ENCODE results near the gene AMZ2.
"Not testable (repeated sequence)": the region's sequence is repeated elsewhere in the genome, so short reads cannot be mapped to it uniquely, and the experiment has no call there.

Gene AMZ2

GRCh38 chr17:68207651-68208253, 40.1 kb upstream of the AMZ2 start:
- H3K36me3 ChIP-seq (ENCODE audit: control insufficient read depth, insufficient read depth, low read length, severe bottlenecking) = no peaks in the 10 kb centered on the region
- no peak overlapping the region for H3K9ac ChIP-seq (ENCODE audit: low read length)
- no peak overlapping the region for H3K4me3 ChIP-seq (ENCODE audit: low read length)
- peaks cover 7% of the 10 kb centered on the region for H3K4me1 ChIP-seq (ENCODE audit: control insufficient read depth, insufficient read depth, low read length)
- H3K9me3 ChIP-seq (ENCODE audit: control insufficient read depth, low read length) = no peaks in the 10 kb centered on the region
- no peaks in the 10 kb centered on the region for H3K27me3 ChIP-seq (replicated peaks; ENCODE audit: control insufficient read depth, insufficient read depth, low read length)
- DNase-seq (ENCODE audit: low read depth) = no peak

- H3K27me3 ChIP-seq (replicated peaks; ENCODE audit: control insufficient read depth, insufficient read depth, low read length); H3K9me3 ChIP-seq (ENCODE audit: control insufficient read depth, low read length); H3K9ac ChIP-seq (ENCODE audit: low read length); DNase-seq (ENCODE audit: low read depth); H3K36me3 ChIP-seq (ENCODE audit: control insufficient read depth, insufficient read depth, low read length, severe bottlenecking); H3K4me3 ChIP-seq (ENCODE audit: low read length); H3K4me1 ChIP-seq (ENCODE audit: control insufficient read depth, insufficient read depth, low read length): not testable (repeated sequence)
Observed at GRCh38 chr17:68208651-68209050, 39.2 kb upstream of the AMZ2 start.

- H3K4me1 ChIP-seq (ENCODE audit: control insufficient read depth, insufficient read depth, low read length); H3K27me3 ChIP-seq (replicated peaks; ENCODE audit: control insufficient read depth, insufficient read depth, low read length); H3K36me3 ChIP-seq (ENCODE audit: control insufficient read depth, insufficient read depth, low read length, severe bottlenecking); H3K9ac ChIP-seq (ENCODE audit: low read length); H3K4me3 ChIP-seq (ENCODE audit: low read length); H3K9me3 ChIP-seq (ENCODE audit: control insufficient read depth, low read length); DNase-seq (ENCODE audit: low read depth): not testable (repeated sequence)
Observed at GRCh38 chr17:68209191-68209900, 38.5 kb upstream of the AMZ2 start.

DNA sequence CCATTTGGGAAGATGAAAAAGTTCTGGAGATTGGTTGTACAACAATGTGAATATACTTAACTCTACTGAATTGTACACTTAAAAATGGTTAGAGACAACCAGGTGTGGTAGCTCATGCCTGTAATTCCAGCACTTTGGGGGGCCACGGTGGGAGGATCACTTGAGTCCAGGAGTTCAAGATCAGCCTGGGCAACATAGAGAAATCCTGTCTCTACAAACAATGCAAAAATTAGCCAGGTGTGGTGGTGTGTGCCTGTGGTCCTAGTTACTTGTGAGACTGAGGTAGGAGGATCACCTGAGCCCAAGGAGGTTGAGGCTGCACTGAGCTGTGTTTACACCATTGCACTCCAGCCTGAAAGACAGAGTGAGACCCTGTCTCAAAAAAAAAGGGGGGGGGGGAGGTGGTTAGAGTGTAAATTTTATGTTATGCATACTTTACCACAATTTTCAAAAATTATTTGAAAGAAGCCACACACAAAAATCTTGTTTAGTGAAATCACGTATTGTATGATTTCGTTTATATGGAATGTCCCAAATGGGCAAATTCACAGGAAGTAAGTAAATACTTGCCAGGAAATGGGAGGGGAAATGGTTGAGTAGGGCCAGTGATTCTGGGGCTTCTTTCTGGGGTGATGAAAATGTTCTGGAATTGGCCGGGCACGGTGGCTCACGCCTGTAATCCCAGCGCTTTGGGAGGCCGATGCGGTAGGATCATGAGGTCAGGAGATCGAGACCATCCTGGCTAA, 37.1 kb upstream of the AMZ2 start:
- DNase-seq (ENCODE audit: low read depth) = no peak
- peaks cover 7% of the 10 kb centered on the region for H3K4me1 ChIP-seq (ENCODE audit: control insufficient read depth, insufficient read depth, low read length)
- H3K36me3 ChIP-seq (ENCODE audit: control insufficient read depth, insufficient read depth, low read length, severe bottlenecking) = no peaks in the 10 kb centered on the region
- H3K27me3 ChIP-seq (replicated peaks; ENCODE audit: control insufficient read depth, insufficient read depth, low read length) = no peaks in the 10 kb centered on the region
- H3K9me3 ChIP-seq (ENCODE audit: control insufficient read depth, low read length) = no peaks in the 10 kb centered on the region
- H3K4me3 ChIP-seq (ENCODE audit: low read length) = no peak overlapping the region
- no peak overlapping the region for H3K9ac ChIP-seq (ENCODE audit: low read length)

- H3K9me3 ChIP-seq (ENCODE audit: control insufficient read depth, low read length); DNase-seq (ENCODE audit: low read depth); H3K4me3 ChIP-seq (ENCODE audit: low read length); H3K4me1 ChIP-seq (ENCODE audit: control insufficient read depth, insufficient read depth, low read length); H3K36me3 ChIP-seq (ENCODE audit: control insufficient read depth, insufficient read depth, low read length, severe bottlenecking); H3K9ac ChIP-seq (ENCODE audit: low read length); H3K27me3 ChIP-seq (replicated peaks; ENCODE audit: control insufficient read depth, insufficient read depth, low read length): not testable (repeated sequence)
Observed at GRCh38 chr17:68213428-68214411, 34.1 kb upstream of the AMZ2 start.

DNA sequence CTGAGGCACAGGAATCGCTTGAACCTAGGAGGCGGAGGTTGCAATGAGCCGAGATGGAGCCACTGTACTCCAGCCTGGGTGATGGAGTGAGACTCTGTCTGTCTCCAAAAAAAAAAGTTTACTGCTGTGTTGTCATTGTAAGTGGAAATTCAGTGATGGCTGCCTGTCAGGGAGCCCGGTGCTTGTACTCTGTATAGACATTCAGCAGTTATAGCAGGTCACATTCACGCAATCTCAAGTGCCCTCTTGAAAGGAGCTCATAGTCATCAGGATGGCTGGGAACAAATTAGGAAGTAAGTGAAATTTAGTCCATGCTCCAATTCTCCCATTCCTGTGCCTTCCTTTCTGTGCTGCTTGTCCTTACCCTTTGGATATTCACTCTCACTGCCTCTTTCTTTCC, 32.4 kb upstream of the AMZ2 start:
- not testable (repeated sequence) for H3K9ac ChIP-seq (ENCODE audit: low read length); H3K36me3 ChIP-seq (ENCODE audit: control insufficient read depth, insufficient read depth, low read length, severe bottlenecking); H3K4me1 ChIP-seq (ENCODE audit: control insufficient read depth, insufficient read depth, low read length); H3K9me3 ChIP-seq (ENCODE audit: control insufficient read depth, low read length); H3K27me3 ChIP-seq (replicated peaks; ENCODE audit: control insufficient read depth, insufficient read depth, low read length); H3K4me3 ChIP-seq (ENCODE audit: low read length); DNase-seq (ENCODE audit: low read depth)

GRCh38 chr17:68219429-68219828, 28.4 kb upstream of the AMZ2 start:
- not testable (repeated sequence) for DNase-seq (ENCODE audit: low read depth); H3K9ac ChIP-seq (ENCODE audit: low read length); H3K4me1 ChIP-seq (ENCODE audit: control insufficient read depth, insufficient read depth, low read length); H3K36me3 ChIP-seq (ENCODE audit: control insufficient read depth, insufficient read depth, low read length, severe bottlenecking); H3K4me3 ChIP-seq (ENCODE audit: low read length); H3K9me3 ChIP-seq (ENCODE audit: control insufficient read depth, low read length); H3K27me3 ChIP-seq (replicated peaks; ENCODE audit: control insufficient read depth, insufficient read depth, low read length)

DNA sequence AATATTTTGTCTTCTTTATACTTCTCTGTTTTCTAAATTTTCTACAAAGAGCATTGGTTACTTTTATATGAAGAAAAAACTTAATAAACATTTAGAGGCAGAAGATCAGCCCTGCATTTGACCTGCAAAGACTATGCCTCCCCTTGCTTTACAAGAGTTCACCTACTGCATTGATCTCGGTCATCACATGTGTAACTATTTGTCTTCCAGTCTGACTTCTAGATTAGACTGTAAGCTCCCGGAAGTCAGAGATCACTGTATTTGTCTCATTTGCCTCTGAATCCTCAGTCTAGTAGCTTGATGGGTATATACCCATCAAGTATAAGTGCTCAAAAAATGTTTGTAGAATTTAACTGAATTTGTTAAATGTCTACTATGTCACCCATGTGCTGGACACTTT, 27.7 kb upstream of the AMZ2 start:
- H3K36me3 ChIP-seq (ENCODE audit: control insufficient read depth, insufficient read depth, low read length, severe bottlenecking); H3K4me3 ChIP-seq (ENCODE audit: low read length); H3K4me1 ChIP-seq (ENCODE audit: control insufficient read depth, insufficient read depth, low read length); DNase-seq (ENCODE audit: low read depth); H3K27me3 ChIP-seq (replicated peaks; ENCODE audit: control insufficient read depth, insufficient read depth, low read length); H3K9me3 ChIP-seq (ENCODE audit: control insufficient read depth, low read length); H3K9ac ChIP-seq (ENCODE audit: low read length): not testable (repeated sequence)

DNA sequence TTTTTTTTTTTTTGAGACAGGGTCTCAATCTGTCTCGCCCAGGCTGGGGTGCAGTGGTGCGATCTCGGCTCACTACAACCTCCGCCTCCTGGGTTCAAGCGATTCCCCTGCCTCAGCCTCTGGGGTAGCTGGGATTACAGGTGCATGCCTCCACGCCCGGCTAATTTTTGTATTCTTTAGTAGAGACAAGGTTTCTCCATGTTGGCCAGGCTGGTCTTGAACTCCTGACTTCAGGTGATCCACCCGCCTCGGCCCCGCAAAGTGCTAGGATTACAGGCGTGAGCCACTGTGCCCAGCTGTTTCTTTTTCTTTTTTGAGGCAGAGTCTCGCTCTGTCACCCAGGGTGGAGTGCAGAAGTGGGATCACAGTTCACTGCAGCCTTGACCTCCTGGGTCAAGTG, 27.1 kb upstream of the AMZ2 start:
- not testable (repeated sequence) for H3K27me3 ChIP-seq (replicated peaks; ENCODE audit: control insufficient read depth, insufficient read depth, low read length); H3K4me1 ChIP-seq (ENCODE audit: control insufficient read depth, insufficient read depth, low read length); H3K9me3 ChIP-seq (ENCODE audit: control insufficient read depth, low read length); H3K9ac ChIP-seq (ENCODE audit: low read length); H3K4me3 ChIP-seq (ENCODE audit: low read length); DNase-seq (ENCODE audit: low read depth); H3K36me3 ChIP-seq (ENCODE audit: control insufficient read depth, insufficient read depth, low read length, severe bottlenecking)

DNA sequence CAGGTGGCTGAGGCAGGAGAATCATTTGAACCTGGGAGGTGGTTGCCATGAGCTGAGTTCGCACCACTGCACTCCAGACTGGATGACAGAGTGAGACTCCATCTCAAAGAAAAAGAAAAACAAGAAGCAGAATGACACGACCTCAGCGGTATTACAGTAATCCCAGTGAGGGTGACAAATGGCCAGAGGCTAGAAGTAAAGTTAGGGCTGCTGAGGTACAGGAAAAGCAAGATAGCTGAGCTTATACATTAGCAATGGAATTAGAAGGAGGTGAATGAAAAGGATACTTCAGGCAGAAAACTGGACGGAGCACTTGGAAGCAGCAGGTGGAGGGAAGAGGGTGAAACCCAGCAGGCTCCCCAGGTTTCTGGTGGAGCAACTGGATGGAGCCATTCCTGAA, 26.1 kb upstream of the AMZ2 start:
- Histone ChIP-seq H3K27me3 (replicated peaks; ENCODE audit: control insufficient read depth, insufficient read depth, low read length) (no peaks in the 10 kb centered on the region), H3K9me3 (ENCODE audit: control insufficient read depth, low read length) (no peaks in the 10 kb centered on the region), H3K4me3 (ENCODE audit: low read length) (no peak overlapping the region), H3K9ac (ENCODE audit: low read length) (no peak overlapping the region), H3K4me1 (ENCODE audit: control insufficient read depth, insufficient read depth, low read length) (no peaks in the 10 kb centered on the region), H3K36me3 (ENCODE audit: control insufficient read depth, insufficient read depth, low read length, severe bottlenecking) (no peaks in the 10 kb centered on the region)
- no peak for DNase-seq (ENCODE audit: low read depth)

GRCh38 chr17:68222606-68223005, 25.2 kb upstream of the AMZ2 start:
- Histone ChIP-seq H3K9ac (ENCODE audit: low read length) (no peak overlapping the region), H3K27me3 (replicated peaks; ENCODE audit: control insufficient read depth, insufficient read depth, low read length) (no peaks in the 10 kb centered on the region), H3K4me1 (ENCODE audit: control insufficient read depth, insufficient read depth, low read length) (no peaks in the 10 kb centered on the region), H3K4me3 (ENCODE audit: low read length) (no peak overlapping the region), H3K9me3 (ENCODE audit: control insufficient read depth, low read length) (no peaks in the 10 kb centered on the region), H3K36me3 (ENCODE audit: control insufficient read depth, insufficient read depth, low read length, severe bottlenecking) (no peaks in the 10 kb centered on the region)
- DNase-seq (ENCODE audit: low read depth) = no peak

Data from adipocyte (in vitro differentiated cells).